Stimulated activated CD8-positive, alpha-beta memory T cell treated with anti-CD3 and anti-CD28 coated beads, Interleukin-12 subunit alpha, Interleukin-12 subunit beta, amount 100 ng/mL, for 24 hours (primary cell): ENCODE measurements around the gene HS3ST3A1.

ENCODE experiments used
- DNase-seq: peaks from one replicate; pipeline ENCODE4 v3.0.0-alpha.2; 2020; ENCODE audit errors: extremely low read depth

HS3ST3A1 gene

GRCh38 chr17:13491916-13492736 is 109.6 kb downstream of the HS3ST3A1 start:
- DNase-seq = no peak

- DNase-seq = no peak
Observed at GRCh38 chr17:13491491-13491890, 110.2 kb downstream of the HS3ST3A1 start.

GRCh38 chr17:13490906-13491482 is 110.7 kb downstream of the HS3ST3A1 start:
- no peak for DNase-seq

- no peak for DNase-seq
Observed at GRCh38 chr17:13490427-13490826, 111.3 kb downstream of the HS3ST3A1 start.

GRCh38 chr17:13485327-13485726 is 116.4 kb downstream of the HS3ST3A1 start:
- DNase-seq = no peak

- no peak for DNase-seq
Observed at GRCh38 chr17:13484020-13484419, 117.7 kb downstream of the HS3ST3A1 start.

GRCh38 chr17:13480877-13481276 is 120.9 kb downstream of the HS3ST3A1 start:
- no peak for DNase-seq

GRCh38 chr17:13478326-13478830 is 123.4 kb downstream of the HS3ST3A1 start:
- no peak for DNase-seq

GRCh38 chr17:13477180-13477611 is 124.5 kb downstream of the HS3ST3A1 start:
- DNase-seq = no peak

- no peak for DNase-seq
Observed at GRCh38 chr17:13476720-13477119, 125.0 kb downstream of the HS3ST3A1 start.

GRCh38 chr17:13475574-13476223 is 126.0 kb downstream of the HS3ST3A1 start:
- no peak for DNase-seq

GRCh38 chr17:13474073-13474800 is 127.5 kb downstream of the HS3ST3A1 start:
- no peak for DNase-seq

GRCh38 chr17:13465678-13466077 is 136.1 kb downstream of the HS3ST3A1 start:
- no peak for DNase-seq

- no peak for DNase-seq
Observed at GRCh38 chr17:13462673-13463124, 139.0 kb downstream of the HS3ST3A1 start.

GRCh38 chr17:13462146-13462545 is 139.6 kb downstream of the HS3ST3A1 start:
- no peak for DNase-seq

GRCh38 chr17:13460261-13461000 is 141.3 kb downstream of the HS3ST3A1 start:
- DNase-seq = no peak

- no peak for DNase-seq
Observed at GRCh38 chr17:13457783-13458182, 143.9 kb downstream of the HS3ST3A1 start.
